SU-DHL-6 (cell line): ENCODE measurements around the gene UTP25.

Experiments
- EZH2phosphoT487 ChIP-seq: fragments of 200-600 bp; sonication (generic), shearing (Covaris generic); conservative IDR thresholded peaks from 2 replicates; pipeline ENCODE4 v1.6.1; 2018; ENCODE audit warnings: mild to moderate bottlenecking, antibody characterized with exemption, low read length, moderate library complexity, mixed read lengths
- TF ChIP-seq, protein P1 (sequence below): fragments of 200-600 bp; sonication (generic); IDR thresholded peaks from one replicate; pipeline ENCODE4 v1.5.1; 2017; ENCODE audit warnings: antibody characterized with exemption, mild to moderate bottlenecking, low read length, moderate library complexity; ENCODE audit not compliant: insufficient read depth, poor library complexity, severe bottlenecking

GRCh38 chr1:209880031-209880430 is 52.3 kb downstream of the UTP25 start:
- TF ChIP-seq, protein P1, sequence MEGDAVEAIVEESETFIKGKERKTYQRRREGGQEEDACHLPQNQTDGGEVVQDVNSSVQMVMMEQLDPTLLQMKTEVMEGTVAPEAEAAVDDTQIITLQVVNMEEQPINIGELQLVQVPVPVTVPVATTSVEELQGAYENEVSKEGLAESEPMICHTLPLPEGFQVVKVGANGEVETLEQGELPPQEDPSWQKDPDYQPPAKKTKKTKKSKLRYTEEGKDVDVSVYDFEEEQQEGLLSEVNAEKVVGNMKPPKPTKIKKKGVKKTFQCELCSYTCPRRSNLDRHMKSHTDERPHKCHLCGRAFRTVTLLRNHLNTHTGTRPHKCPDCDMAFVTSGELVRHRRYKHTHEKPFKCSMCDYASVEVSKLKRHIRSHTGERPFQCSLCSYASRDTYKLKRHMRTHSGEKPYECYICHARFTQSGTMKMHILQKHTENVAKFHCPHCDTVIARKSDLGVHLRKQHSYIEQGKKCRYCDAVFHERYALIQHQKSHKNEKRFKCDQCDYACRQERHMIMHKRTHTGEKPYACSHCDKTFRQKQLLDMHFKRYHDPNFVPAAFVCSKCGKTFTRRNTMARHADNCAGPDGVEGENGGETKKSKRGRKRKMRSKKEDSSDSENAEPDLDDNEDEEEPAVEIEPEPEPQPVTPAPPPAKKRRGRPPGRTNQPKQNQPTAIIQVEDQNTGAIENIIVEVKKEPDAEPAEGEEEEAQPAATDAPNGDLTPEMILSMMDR = no peak
- no peak for TF ChIP-seq EZH2phosphoT487
